Neuron (in vitro differentiated cells): Measurements from ENCODE around the gene MAPK8IP1.

ENCODE experiments used
- H2AFZ ChIP-seq: one replicate; pipeline ENCODE4 v1.6.1; 2013; ENCODE audit warnings: low read depth, mild to moderate bottlenecking, inconsistent platforms, low read length, moderate library complexity
- H3K27me3 ChIP-seq: one replicate; pipeline ENCODE4 v1.6.1; 2013; ENCODE audit warnings: low read length; ENCODE audit not compliant: insufficient read depth
- H3K36me3 ChIP-seq: one replicate; pipeline ENCODE4 v1.6.1; 2013; ENCODE audit warnings: low read length; ENCODE audit not compliant: insufficient read depth
- H3K4me1 ChIP-seq: one replicate; pipeline ENCODE4 v1.6.1; 2013; ENCODE audit warnings: low read length; ENCODE audit not compliant: insufficient read depth
- H3K4me3 ChIP-seq: 2 replicates; pipeline ENCODE4 v1.5.1; 2013; ENCODE audit warnings: mild to moderate bottlenecking, low read length, moderate library complexity
- H3K9me3 ChIP-seq: one replicate; pipeline ENCODE4 v1.6.1; 2013; ENCODE audit warnings: low read length

MAPK8IP1 gene

DNA sequence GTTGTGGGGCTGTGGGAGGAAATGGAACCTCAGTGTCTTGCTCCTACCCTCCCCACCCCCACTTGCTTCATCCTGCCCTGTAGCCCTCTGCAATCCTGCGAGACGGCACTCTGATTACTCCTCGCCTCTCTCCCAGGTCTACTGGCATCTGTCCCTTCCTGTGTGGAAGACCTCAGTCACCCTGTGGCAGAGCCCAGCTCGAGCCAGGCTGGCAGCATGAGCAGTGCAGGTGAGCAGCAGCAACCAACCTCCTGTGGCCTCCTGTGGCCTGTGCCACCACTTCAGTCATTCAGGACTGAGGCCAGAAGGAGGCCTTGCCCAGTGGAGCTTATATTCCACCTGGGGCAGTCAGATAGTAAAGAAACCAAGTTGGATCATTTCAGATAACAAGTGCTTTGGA, 14.7 kb upstream of the MAPK8IP1 start:
- Histone ChIP-seq H2AFZ (no peak overlapping the region), H3K9me3 (no peaks in the 10 kb centered on the region), H3K4me3 (no peak overlapping the region), H3K36me3 (peaks cover 64% of the 10 kb centered on the region), H3K4me1 (peaks cover 2% of the 10 kb centered on the region), H3K27me3 (no peaks in the 10 kb centered on the region)

DNA sequence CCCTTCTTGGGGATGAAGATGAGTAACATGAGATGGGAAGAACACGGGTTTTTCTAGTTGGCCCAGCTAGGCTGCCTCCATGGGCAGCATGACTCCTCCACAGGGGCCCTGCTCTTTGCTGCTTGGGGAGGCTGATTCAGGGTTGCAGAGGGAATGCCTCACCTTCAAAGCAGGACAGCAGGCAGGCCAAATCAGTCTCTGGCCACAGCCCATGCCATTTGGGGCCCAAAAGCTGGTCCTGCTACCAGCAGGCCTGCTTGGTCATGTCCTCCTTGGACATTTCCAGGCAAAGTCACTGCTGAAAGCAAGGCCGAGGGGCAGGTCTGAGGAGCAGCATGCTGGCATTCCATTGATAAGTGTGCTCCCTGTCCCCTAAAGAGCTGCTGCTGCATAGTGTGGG, 13.8 kb upstream of the MAPK8IP1 start:
- Histone ChIP-seq H2AFZ (no peak overlapping the region), H3K36me3 (peaks cover 59% of the 10 kb centered on the region)

DNA sequence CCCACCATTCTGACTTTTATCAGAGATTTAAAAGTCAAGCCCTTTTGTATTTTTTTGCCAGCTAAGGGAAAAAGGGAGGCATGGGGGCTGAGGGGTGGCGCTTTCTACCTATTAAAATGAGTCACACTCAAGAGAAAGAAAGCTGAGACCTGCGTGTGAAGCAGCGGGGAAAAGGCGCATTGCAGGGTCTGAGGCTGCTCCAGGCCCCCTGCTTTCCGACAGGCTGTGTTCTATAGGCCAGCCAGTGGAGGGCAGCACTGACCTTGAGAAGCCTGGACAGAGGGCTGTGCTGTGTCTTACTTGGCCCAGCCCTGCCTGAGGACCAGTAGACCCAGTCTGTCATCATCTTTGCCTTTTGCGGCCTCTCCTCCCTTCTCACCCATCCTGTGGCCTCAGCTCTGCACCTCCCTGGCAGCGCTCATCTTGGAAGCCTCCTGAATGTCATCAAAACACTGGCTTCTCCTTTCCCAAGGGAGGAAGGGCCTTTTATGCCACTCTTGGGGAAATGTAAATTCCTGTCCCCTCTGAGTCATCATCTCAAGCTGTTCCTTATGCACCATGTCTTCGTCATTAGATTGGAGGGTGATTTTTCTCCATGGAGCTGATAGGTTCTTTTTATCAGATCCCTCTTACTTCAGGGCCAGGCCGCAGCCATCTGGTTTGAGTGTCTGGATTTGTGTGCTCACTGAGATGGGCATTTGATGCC, 12.6 kb upstream of the MAPK8IP1 start:
- Histone ChIP-seq H3K27me3 (no peaks in the 10 kb centered on the region), H3K4me3 (no peak overlapping the region), H3K36me3 (peaks cover 58% of the 10 kb centered on the region), H3K9me3 (no peaks in the 10 kb centered on the region), H2AFZ (no peak overlapping the region), H3K4me1 (peaks cover 6% of the 10 kb centered on the region)

More for the DNA sequence above, 13.8 kb upstream of the MAPK8IP1 start:
- Histone ChIP-seq H3K4me1 (peaks cover 6% of the 10 kb centered on the region), H3K27me3 (no peaks in the 10 kb centered on the region), H3K4me3 (no peak overlapping the region), H3K9me3 (no peaks in the 10 kb centered on the region)

- Histone ChIP-seq H3K4me1 (peaks cover 6% of the 10 kb centered on the region), H3K4me3 (no peak overlapping the region), H3K9me3 (no peaks in the 10 kb centered on the region), H3K36me3 (peaks cover 35% of the 10 kb centered on the region), H3K27me3 (no peaks in the 10 kb centered on the region), H2AFZ (no peak overlapping the region)
Measured at GRCh38 chr11:45876401-45876800, 9.1 kb upstream of the MAPK8IP1 start.

DNA sequence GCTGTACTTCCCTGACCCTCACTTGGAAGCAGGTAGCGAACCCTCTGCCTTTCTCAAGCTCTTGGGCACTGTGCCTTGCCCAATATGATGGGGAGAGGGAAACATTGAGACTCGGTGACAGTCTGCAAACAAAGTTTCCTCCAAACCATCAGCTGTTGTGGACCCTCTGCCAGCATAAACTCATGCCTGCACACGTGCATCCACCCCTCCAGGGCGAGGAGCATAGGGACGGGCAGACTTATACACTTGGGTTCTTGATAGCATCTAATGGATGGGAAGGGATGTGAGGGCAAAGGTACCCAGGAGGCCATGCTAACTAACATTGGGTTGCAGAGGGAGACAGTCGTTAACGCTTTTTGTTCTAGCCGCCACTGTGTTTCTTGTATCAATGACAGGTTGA, 8.2 kb upstream of the MAPK8IP1 start:
- Histone ChIP-seq H3K36me3 (peaks cover 37% of the 10 kb centered on the region), H3K4me3 (no peak overlapping the region), H2AFZ (no peak overlapping the region), H3K27me3 (no peaks in the 10 kb centered on the region), H3K4me1 (peaks cover 6% of the 10 kb centered on the region), H3K9me3 (no peaks in the 10 kb centered on the region)

GRCh38 chr11:45877845-45878244, 7.6 kb upstream of the MAPK8IP1 start:
- peaks cover 4% of the 10 kb centered on the region for H3K4me1 ChIP-seq
- no peaks in the 10 kb centered on the region for H3K27me3 ChIP-seq
- H2AFZ ChIP-seq = no peak overlapping the region
- H3K36me3 ChIP-seq = peaks cover 37% of the 10 kb centered on the region
- no peak overlapping the region for H3K4me3 ChIP-seq
- H3K9me3 ChIP-seq = no peaks in the 10 kb centered on the region

DNA sequence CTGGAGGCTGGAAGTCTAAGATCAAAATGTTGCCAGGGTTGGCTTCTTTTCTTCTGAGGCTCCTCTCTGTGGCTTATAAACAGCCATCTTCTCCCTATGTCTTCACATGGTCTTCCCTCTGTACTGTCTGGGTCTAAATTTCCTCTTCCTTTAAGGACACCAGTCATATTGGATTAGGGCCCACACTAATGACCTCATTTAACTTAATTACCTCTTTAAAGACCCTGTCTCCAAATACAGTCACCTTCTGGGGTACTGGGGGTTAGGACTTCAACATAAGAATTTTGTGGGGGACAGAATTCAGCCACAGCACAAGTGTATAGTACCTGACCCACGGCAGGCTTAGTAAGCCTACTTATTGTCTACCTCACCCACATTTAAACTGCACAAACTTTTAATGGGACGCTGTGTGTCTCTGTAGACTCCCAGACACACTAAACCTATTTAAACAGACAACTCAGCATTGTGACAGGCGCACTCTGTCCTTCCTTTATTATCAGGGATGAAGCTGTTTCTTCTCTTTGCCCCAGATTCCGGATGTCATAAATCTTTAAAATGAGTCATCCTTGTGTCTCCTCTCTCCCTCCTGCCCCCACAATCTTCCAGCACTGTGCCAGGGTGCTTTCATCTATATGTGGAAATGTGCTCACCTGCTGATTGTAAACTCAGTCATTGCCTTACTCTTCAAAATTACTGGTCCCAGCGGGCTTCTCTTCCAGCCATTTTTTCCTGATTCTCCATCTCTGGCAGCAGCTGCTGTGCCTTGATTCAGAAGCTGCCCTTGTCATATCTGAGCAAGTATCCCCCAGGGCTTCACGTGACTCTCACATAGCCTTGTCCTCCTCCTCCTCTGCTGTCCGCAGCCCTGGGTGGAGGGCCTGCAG, 5.4 kb upstream of the MAPK8IP1 start:
- H3K36me3 ChIP-seq = peaks cover 32% of the 10 kb centered on the region
- H3K4me3 ChIP-seq = no peak overlapping the region
- no peaks in the 10 kb centered on the region for H3K27me3 ChIP-seq
- H2AFZ ChIP-seq = no peak overlapping the region
- H3K9me3 ChIP-seq = no peaks in the 10 kb centered on the region
- H3K4me1 ChIP-seq = peaks cover 4% of the 10 kb centered on the region

DNA sequence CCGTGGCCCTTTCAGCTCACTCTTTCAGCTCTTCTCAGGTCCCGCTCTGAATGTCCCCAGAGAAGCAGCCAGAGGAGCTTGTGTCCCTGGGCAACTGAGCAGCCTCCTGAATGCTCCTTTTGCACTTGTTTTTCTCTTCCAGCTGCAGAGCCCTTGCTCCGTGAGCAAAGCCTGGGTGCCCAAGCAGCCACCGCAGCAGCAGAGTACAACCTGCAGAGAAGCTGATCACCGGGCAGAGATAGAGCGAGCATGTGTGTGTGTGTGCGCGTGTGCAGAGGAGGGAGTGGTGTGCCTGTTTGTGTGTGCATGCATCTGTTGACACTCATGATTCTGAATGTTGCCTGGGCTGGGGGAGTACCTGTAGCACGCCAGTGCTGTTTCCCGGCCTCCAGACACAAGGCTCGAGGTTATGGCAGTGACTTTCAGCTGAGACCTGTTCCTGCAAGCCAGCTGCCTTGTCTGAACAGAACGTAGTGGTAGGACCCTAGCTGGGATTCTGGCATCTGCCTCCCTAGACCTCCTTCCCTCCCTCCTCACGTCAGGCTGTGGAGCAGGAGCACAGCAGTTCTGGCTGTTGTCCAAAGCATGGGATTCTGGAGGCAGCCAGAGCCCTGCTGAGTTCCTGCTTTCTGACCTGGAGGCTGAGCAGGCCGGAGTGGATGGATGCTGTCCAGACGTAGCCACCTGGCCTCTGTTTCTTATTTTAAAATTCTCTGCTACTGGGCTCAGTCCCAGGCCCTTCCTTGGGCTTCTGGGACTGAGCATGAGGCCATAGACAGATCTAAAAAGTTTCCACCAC, 4.5 kb upstream of the MAPK8IP1 start:
- Histone ChIP-seq H3K36me3 (peaks cover 26% of the 10 kb centered on the region), H3K9me3 (no peaks in the 10 kb centered on the region), H2AFZ (no peak overlapping the region), H3K27me3 (no peaks in the 10 kb centered on the region), H3K4me1 (peaks cover 6% of the 10 kb centered on the region), H3K4me3 (no peak overlapping the region)

- Histone ChIP-seq H3K36me3 (peaks cover 25% of the 10 kb centered on the region), H2AFZ (no peak overlapping the region), H3K4me3 (no peak overlapping the region)
Measured at GRCh38 chr11:45881708-45882368, 3.6 kb upstream of the MAPK8IP1 start.

GRCh38 chr11:45884596-45885185, 760 bp upstream of the MAPK8IP1 start:
- Histone ChIP-seq H3K4me1 (peaks cover 10% of the 10 kb centered on the region), H3K27me3 (no peaks in the 10 kb centered on the region), H3K4me3 (peak overlapping the region; percentile 64), H2AFZ (no peak overlapping the region), H3K36me3 (peaks cover 10% of the 10 kb centered on the region), H3K9me3 (no peaks in the 10 kb centered on the region)

More at GRCh38 chr11:45881708-45882368, 3.6 kb upstream of the MAPK8IP1 start:
- Histone ChIP-seq H3K9me3 (no peaks in the 10 kb centered on the region), H3K4me1 (peaks cover 10% of the 10 kb centered on the region), H3K27me3 (no peaks in the 10 kb centered on the region)

DNA sequence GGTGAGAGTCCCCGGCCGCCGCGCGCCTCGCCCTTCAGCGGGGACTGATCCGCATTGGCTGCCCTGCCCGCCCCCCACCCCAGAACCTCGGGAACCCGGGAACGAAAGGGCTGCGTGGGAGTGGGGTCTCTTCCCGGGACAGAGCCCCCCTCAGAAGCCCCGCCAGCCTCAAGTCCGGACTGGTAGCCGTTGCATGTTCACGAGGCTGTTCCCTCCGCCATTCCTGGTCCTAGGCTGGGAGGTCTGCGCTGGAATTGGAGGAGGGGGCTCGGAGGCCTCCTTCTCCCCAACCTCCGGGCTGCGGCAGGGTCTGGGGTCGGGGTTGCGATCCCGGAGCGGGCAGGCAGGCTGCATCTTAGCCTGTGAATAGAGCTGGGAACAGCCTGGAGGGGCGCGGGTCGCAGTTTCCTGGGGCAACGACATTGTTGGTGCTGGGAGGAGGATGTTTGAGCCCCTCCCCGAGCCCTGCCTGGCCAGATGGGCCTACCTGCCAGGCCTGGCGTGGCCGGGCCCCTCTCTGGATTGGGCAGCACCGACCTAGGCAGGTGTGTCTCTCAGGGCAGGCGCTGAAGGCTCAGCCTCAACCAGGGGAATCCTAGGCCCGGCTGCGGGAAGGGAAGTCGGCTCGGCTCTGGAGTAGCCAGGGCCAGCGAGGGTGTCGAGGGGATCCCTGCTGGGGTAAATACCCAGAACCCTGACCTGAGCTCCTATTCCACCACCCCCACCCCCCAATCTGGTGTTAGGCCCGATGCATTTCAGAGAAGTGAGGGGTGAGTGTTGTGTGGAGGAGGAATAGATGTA, 670 bp downstream of the MAPK8IP1 start:
- Histone ChIP-seq H3K4me3 (peak overlapping the region; percentile 64), H2AFZ (peak overlapping the region; percentile 92), H3K36me3 (peaks cover 5% of the 10 kb centered on the region), H3K9me3 (no peaks in the 10 kb centered on the region), H3K27me3 (no peaks in the 10 kb centered on the region), H3K4me1 (peaks cover 10% of the 10 kb centered on the region)
